Liver (tissue), 3 donors: ENCODE measurements around the gene DCAF16.

Experiments
- GABPA ChIP-seq, 2 donors: IDR thresholded peaks in 1 of 2; conservative IDR thresholded peaks in 1 of 2; 2 replicates each; pipeline ENCODE4 v1.6.1; 2016; ENCODE audit warnings: antibody characterized with exemption in 2 of 2, mild to moderate bottlenecking in 1 of 2, moderate library complexity in 1 of 2
- TAF1 ChIP-seq: conservative IDR thresholded peaks from 2 replicates; pipeline ENCODE4 v1.6.1; 2016; ENCODE audit warnings: antibody characterized with exemption, mild to moderate bottlenecking
- YY1 ChIP-seq: IDR thresholded peaks from 2 replicates; pipeline ENCODE4 v1.6.1; 2016; ENCODE audit warnings: antibody characterized with exemption, mild to moderate bottlenecking
- TF ChIP-seq, protein P1 (sequence below): IDR thresholded peaks from 2 replicates; pipeline ENCODE4 v1.6.1; 2016; ENCODE audit warnings: antibody characterized with exemption
- TF ChIP-seq, protein P2 (sequence below): fragments of 150-350 bp; IDR thresholded peaks from 2 replicates; pipeline ENCODE4 v1.5.1; 2017; ENCODE audit warnings: improper control_type of control experiment, low read depth, low read length; ENCODE audit not compliant: missing input control
- donor health status: healthy.
- donor health status: healthy.

DNA sequence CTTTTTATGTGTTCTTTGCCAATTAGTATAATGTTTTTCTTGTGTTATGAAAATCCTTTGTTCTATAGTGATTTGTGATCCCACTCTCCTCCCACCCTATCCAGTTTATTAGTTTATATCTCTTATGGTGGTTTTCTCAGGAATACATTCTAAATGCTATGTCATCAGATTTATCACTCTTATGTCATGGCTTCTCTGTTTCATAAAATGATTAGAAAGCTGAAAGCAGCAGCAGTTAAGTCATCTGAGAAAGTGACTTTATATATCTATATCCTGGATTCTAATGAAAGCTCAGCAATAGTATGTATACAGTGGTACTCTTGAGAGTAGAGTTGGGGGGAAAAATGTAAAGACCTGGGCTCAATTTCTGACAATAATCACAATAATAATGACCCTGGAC, 41.4 kb upstream of the DCAF16 start:
- TF ChIP-seq GABPA (IDR thresholded peaks at IDR 0.05 in 1 of 2, conservative IDR thresholded peaks at IDR 0.05 in 1 of 2) = no peak
- no peak for TF ChIP-seq YY1
- TF ChIP-seq, protein P1, sequence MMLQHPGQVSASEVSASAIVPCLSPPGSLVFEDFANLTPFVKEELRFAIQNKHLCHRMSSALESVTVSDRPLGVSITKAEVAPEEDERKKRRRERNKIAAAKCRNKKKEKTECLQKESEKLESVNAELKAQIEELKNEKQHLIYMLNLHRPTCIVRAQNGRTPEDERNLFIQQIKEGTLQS = no peak
- TF ChIP-seq TAF1 = no peak
- TF ChIP-seq, protein P2, sequence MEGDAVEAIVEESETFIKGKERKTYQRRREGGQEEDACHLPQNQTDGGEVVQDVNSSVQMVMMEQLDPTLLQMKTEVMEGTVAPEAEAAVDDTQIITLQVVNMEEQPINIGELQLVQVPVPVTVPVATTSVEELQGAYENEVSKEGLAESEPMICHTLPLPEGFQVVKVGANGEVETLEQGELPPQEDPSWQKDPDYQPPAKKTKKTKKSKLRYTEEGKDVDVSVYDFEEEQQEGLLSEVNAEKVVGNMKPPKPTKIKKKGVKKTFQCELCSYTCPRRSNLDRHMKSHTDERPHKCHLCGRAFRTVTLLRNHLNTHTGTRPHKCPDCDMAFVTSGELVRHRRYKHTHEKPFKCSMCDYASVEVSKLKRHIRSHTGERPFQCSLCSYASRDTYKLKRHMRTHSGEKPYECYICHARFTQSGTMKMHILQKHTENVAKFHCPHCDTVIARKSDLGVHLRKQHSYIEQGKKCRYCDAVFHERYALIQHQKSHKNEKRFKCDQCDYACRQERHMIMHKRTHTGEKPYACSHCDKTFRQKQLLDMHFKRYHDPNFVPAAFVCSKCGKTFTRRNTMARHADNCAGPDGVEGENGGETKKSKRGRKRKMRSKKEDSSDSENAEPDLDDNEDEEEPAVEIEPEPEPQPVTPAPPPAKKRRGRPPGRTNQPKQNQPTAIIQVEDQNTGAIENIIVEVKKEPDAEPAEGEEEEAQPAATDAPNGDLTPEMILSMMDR = no peak
